Glomerular endothelial cell (primary cell): ENCODE measurements around the gene SH3RF1. TPM values are rescaled to one million over a fixed set of nuclear protein-coding genes. Genes with fewer than 3 reads are reported as not detected.
A peak's percentile ranks its signal among the peaks of the same experiment; 100 is the strongest.
"Not testable (repeated sequence)": the region's sequence is repeated elsewhere in the genome, so short reads cannot be mapped to it uniquely, and the experiment has no call there.

Experiments
- DNase-seq: peaks from one replicate; pipeline ENCODE4 v3.0.0-alpha.2; 2011; ENCODE audit warnings: low read depth, low spot score; ENCODE audit errors: extremely low read depth
- total RNA-seq: library from RNA; depleted of rRNA; stranded (reverse); fragments of >200 nt; gene quantifications from 2 replicates; pipeline ENCODE4 v1.2.3, GENCODE V29; 2015

The SH3RF1 gene
- total RNA-seq, 1 donor from 2014 or later, result 21.2 TPM

- no peak for DNase-seq
Observed at GRCh38 chr4:169202878-169203277, 67.9 kb downstream of the SH3RF1 start.

- no peak for DNase-seq
Observed at GRCh38 chr4:169202145-169202699, 68.5 kb downstream of the SH3RF1 start.

GRCh38 chr4:169201222-169202144 lies 69.3 kb downstream of the SH3RF1 start:
- DNase-seq, result peak; percentile 39

DNA sequence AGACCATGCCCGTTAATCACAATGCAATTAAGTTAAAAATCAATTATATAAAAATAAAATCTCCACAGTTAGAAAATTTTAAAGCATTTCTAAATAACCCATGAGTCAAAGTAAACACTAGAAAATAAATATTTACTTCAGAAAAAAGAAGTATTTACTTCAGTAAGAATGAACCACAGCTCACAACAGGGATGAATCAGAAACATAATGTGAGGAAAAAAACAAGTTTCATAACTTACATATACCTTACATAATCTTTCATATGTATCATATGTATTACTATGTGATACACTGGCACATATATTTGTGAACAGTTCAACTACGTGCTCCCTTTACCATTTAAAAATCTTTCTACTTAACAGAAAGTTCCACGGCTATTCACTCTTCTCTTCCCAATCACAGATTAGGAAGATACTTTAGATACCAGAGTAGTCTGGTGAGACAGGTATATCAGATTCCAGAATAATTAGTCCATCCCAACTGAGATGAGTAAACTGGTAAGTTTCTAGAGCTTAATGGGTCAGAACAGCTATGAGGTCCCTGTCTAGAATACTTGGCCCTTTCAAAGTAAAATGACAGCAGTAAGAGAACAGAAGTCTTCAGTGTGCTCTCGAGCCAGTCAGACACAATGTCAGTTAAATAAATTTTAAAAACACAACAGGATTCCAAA lies 70.3 kb downstream of the SH3RF1 start:
- no peak for DNase-seq

DNA sequence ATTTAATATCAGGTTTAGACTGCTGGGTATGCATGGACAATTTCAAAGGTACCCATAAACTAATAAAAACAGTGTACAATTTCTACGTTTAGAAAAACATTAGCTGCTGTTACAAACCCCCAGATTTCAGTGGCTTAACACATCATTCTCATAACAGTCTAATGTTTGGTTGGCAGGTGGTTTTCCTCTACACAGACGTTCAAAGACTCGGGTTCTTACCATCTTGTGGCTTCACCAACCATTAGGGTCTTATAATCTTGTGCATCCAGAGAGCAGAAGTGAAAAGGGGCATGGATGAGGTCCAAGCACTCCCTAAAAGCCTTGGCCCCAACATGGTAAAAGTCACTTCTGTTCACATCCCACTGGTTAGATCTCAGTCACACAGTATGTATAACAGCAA lies 71.6 kb downstream of the SH3RF1 start:
- no peak for DNase-seq

GRCh38 chr4:169198167-169198566 lies 72.6 kb downstream of the SH3RF1 start:
- no peak for DNase-seq

GRCh38 chr4:169197206-169197605 lies 73.5 kb downstream of the SH3RF1 start:
- DNase-seq, result not testable (repeated sequence)

DNA sequence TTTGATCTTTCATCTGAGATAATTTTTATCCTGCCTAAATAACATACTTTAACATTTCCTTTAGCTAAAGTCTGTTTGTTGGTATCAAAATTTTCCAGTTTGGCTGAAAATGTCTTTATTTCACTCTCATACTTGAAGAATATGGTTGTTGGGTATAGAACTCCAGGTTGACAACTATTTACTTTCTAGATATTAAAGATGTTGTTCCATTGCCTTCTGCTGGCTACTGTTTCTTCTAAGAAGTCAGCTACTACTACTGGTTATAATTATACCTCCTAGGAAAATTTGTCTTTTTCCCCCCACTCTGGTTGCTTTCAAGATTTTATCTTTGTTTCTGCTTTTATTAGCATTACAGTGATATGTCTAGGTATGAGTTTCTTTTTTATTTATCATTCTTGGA lies 75.7 kb downstream of the SH3RF1 start:
- DNase-seq, result no peak

- DNase-seq, result not testable (repeated sequence)
Observed at GRCh38 chr4:169189968-169190367, 80.8 kb downstream of the SH3RF1 start.

GRCh38 chr4:169189372-169189771 lies 81.4 kb downstream of the SH3RF1 start:
- no peak for DNase-seq

- no peak for DNase-seq
Observed at GRCh38 chr4:169188204-169188603, 82.6 kb downstream of the SH3RF1 start.

DNA sequence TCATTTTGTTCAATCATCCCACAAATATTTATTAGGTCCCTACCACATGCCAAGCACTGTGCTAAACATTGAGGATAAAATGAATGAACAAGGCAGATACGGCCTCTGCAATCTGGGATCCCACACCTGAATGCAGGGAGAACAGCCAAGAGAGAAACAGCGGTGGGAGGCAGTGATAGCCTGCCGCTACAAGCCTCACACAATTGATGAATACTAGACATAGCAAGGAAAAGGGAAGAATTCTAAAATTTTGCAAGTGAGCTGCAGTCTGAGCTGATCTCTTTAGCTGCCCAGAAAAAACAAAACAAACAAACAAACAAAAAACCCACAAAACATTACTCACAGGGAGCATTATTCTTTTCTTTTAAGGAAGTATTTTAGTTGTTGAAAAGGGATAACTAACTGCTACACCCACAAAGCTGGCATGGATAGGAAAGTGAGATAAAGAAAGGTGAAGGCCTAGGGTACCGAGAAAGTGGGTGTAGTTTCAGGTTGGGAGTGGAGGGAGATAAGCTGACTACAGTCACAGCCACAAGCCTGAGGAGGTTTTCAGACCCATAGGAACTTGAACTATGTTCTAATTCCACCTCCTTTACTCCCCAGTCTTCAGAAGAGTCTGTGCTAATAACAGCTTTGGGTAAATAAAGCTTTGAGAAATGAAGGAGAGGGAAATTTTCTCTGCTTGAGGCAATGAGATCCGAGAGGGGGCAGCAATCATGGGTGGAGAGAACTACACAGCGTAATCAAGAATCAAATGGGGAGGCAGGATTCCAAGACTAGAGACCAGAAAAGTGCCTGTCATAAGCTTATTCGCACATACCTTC lies 85.4 kb downstream of the SH3RF1 start:
- DNase-seq, result no peak

DNA sequence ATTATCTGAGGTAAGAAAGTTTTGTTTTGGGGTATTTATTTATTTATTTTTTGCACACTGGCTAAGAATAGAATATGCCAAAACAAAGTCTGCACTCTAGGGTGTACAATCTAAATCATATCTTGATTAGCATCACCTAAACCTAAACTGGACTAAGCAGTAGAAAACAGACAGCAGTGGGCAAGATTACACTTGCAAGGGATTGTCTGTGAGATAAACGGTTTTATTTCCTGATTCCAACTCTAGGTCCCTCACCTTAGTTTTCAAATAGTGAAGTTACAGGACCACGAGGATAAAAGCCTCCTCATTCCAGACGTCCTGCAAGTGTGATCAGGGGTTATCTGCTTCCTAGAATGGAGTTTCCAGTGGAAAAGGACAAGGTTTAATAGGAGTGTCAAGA lies 86.1 kb downstream of the SH3RF1 start:
- DNase-seq, result no peak

DNA sequence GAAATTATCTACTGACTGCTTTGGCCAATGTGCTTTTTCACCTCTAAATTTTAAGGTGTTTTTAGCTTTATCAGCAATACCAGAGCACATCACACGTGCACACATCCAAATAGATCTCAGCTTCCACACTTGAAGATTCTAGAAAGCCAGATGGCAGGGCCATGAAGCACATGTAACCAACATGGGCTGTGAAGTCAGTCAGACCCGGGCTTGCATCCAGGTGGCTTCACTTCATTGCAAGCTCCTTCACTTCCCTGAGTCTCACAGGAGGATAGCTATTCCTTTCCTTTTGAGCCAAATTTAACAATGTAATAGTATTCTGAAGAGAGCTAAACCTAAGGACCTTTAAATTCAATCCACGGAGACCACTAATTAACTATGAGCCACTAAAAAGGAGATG lies 86.5 kb downstream of the SH3RF1 start:
- no peak for DNase-seq

- no peak for DNase-seq
Observed at GRCh38 chr4:169183581-169183980, 87.2 kb downstream of the SH3RF1 start.

GRCh38 chr4:169179609-169180521 lies 90.9 kb downstream of the SH3RF1 start:
- DNase-seq, result no peak

DNA sequence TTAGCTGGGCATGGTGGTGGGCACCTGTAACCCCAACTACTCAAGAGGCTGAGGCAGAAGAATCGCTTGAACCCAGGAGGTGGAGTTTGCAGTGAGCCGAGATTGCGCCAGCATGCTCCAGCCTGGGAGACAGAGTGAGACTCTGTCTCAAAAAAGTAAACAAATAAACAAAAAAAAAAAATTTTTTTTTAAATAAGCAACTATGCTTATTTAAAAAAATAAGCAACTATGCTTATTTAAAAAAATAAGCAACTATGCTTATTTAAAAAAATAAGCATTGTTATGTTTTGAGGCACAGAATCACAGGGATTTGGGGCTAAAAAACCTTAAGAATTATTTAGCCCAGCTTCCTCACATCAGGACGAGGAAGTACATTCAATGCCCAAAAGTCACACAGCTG lies 92.7 kb downstream of the SH3RF1 start:
- not testable (repeated sequence) for DNase-seq

DNA sequence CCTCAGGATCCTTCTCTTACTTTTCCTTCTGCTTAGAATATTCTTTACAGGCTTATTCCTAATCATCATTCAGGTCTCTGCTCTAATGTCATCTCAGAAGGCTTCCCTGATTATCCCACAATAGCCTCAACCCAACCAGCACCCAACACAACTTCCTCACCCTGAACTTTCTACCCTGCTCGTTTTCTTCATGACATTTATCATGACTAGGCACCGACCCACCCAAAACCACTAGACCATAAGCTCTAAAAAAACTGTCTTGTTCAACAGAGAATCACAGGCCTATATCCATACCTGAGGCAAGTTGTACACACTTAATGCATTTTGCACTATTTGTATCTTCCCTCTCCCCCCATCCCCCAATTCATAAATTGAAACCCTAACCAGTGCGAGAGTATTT lies 95.3 kb downstream of the SH3RF1 start:
- DNase-seq, result no peak

DNA sequence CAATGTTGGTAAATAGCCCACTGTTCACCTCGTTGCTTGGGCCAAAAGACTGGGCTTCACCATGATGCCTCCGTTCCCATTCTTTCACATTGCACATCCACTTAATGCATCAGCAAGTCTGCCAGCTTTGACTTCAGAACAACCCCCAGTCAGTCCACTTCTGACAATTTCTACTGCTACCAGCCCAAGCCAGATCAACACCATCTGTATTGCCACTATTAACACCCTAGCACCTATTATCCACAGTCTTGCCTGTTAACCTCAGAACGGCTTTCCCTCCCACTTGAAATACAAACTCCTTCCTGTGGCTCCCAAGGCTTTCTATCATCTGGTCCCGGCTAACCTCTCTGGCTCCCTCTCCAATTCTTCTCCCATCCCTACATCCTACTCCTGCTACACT lies 95.7 kb downstream of the SH3RF1 start:
- no peak for DNase-seq

DNA sequence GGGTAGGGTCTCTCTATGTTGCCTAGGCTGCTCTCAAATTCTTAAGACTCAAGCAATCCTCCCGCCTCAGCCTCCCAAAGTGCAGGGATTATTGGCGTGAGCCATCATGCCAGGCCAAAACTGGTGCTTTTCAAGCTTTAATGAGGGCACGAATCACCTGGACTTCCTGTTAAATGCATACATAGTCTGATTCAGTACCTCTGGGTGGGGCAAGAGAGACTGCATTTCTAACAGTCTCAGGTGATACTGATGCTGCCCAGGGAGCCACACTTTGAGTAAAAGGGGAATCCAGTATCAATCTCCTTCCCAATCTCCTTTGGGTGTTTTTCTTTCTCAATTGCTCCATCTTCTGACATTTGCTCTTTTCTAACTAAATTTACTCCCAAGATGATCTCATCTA lies 96.5 kb downstream of the SH3RF1 start:
- DNase-seq, result no peak
